Endothelial cell of umbilical vein (primary cell): ENCODE measurements around the gene COG2. TPM values are rescaled to one million over a fixed set of nuclear protein-coding genes. Genes with fewer than 3 reads are reported as not detected.

Experiments used
- BruUV-seq: library from RNA; stranded (reverse); fragments of 400-500 nt; replicated peaks from 2 replicates; lab custom pipeline; 2021; lab: Mats Ljungman, UMichigan
- CTCF ChIA-PET: fragments of 300-600, 350-600 bp; sonication (Branson Sonifier 250); formaldehyde crosslinking; loops from one replicate; lab custom pipeline; 2021; ENCODE audit warnings: antibody characterized with exemption, inconsistent platforms; lab: Charles Lee
- POLR2A ChIA-PET: fragments of 300-600, 350-600 bp; sonication (Branson Sonifier 250); formaldehyde crosslinking; loops from one replicate; lab custom pipeline; 2021; ENCODE audit warnings: antibody characterized with exemption, inconsistent platforms; lab: Charles Lee
- DNase-seq: peaks from one replicate; pipeline ENCODE4 v3.0.0-alpha.2; 2011; ENCODE audit warnings: low read depth, low spot score
- FAIRE-seq: peaks from 2 replicates; lab custom pipeline; 2011; peaks lifted over from hg19 to GRCh38; lab: Jason Lieb, UNC
- H2AFZ ChIP-seq: 2 replicates; pipeline ENCODE4 v1.6.0; 2012; ENCODE audit warnings: low read depth, low read length, control low read depth, inconsistent platforms
- H3K27ac ChIP-seq: 2 replicates; pipeline ENCODE4 v1.5.1; 2011; ENCODE audit warnings: low read depth, mild to moderate bottlenecking, control low read depth, low read length, moderate library complexity; ENCODE audit not compliant: insufficient read depth
- H3K27me3 ChIP-seq, 2 experiments: 2 replicates each; pipeline versions ENCODE4 v1.6.0 to v1.6.1; 2011; ENCODE audit warnings: low read length in 2 of 2, mixed read lengths in 1 of 2; ENCODE audit not compliant: control insufficient read depth in 2 of 2, insufficient read depth in 2 of 2
- H3K36me3 ChIP-seq, 2 experiments: 2 replicates in 1 of 2; 3 replicates in 1 of 2; pipeline ENCODE4 v1.5.1; 2011; ENCODE audit warnings: low read length in 2 of 2, mild to moderate bottlenecking in 1 of 2, moderate library complexity in 1 of 2; ENCODE audit not compliant: control insufficient read depth in 2 of 2, insufficient read depth in 2 of 2; ENCODE audit errors: extremely low read depth in 1 of 2
- H3K4me1 ChIP-seq: 3 replicates; pipeline ENCODE4 v1.5.1; 2011; ENCODE audit warnings: mild to moderate bottlenecking, low read length; ENCODE audit not compliant: control insufficient read depth, insufficient read depth; ENCODE audit errors: extremely low read depth
- H3K4me2 ChIP-seq: 2 replicates; pipeline ENCODE4 v1.6.1; 2011; ENCODE audit warnings: low read length, control low read depth, mixed read lengths; ENCODE audit not compliant: insufficient read depth
- H3K4me3 ChIP-seq, 3 experiments: fragments of 200-600 bp in 1 of 3; sonication (generic), shearing (Covaris generic) in 1 of 3; replicated peaks in 1 of 3; 2 replicates each; pipeline ENCODE4 v1.5.1; 2011 to 2016; ENCODE audit warnings: control low read depth in 3 of 3, low read length in 3 of 3, mild to moderate bottlenecking in 2 of 3, inconsistent platforms in 1 of 3, low read depth in 1 of 3, moderate library complexity in 1 of 3; ENCODE audit not compliant: insufficient read depth in 1 of 3
- H3K79me2 ChIP-seq: 2 replicates; pipeline ENCODE4 v1.6.0; 2012; ENCODE audit warnings: low read length, inconsistent platforms; ENCODE audit not compliant: control insufficient read depth, insufficient read depth
- H3K9ac ChIP-seq: replicated peaks from 2 replicates; pipeline ENCODE3; 2011; ENCODE audit warnings: low read length, control low read depth; ENCODE audit not compliant: insufficient read depth; ENCODE audit errors: extremely low read depth
- H3K9me1 ChIP-seq: replicated peaks from 3 replicates; pipeline ENCODE4 v1.6.0; 2011; ENCODE audit warnings: mild to moderate bottlenecking, low read length; ENCODE audit not compliant: control insufficient read depth, insufficient read depth; ENCODE audit errors: extremely low read depth
- H3K9me3 ChIP-seq: replicated peaks from 2 replicates; pipeline ENCODE4 v1.5.1; 2012; ENCODE audit warnings: low read length, inconsistent platforms; ENCODE audit not compliant: control insufficient read depth, insufficient read depth
- H4K20me1 ChIP-seq: replicated peaks from 2 replicates; pipeline ENCODE3; 2011; ENCODE audit warnings: mild to moderate bottlenecking, low read length; ENCODE audit not compliant: control insufficient read depth, insufficient read depth; ENCODE audit errors: extremely low read depth
- CTCF ChIP-seq, 2 donors: IDR thresholded peaks; 1 replicate in 1 of 2; 2 replicates in 1 of 2; pipeline ENCODE4 v1.5.1; 2011; ENCODE audit warnings: low read length in 2 of 2, mild to moderate bottlenecking in 2 of 2, moderate library complexity in 2 of 2, control low read depth in 1 of 2, inconsistent platforms in 1 of 2, low read depth in 1 of 2; ENCODE audit not compliant: insufficient read depth in 1 of 2; ENCODE audit errors: extremely low read depth in 1 of 2
- EZH2 ChIP-seq: IDR thresholded peaks from 2 replicates; pipeline ENCODE4 v1.6.1; 2012; ENCODE audit warnings: borderline replicate concordance, low read depth, mild to moderate bottlenecking, moderate library complexity, low read length, inconsistent platforms; ENCODE audit not compliant: severe bottlenecking
- FOS ChIP-seq: IDR thresholded peaks from 2 replicates; pipeline ENCODE4 v1.6.1; 2011; ENCODE audit warnings: mild to moderate bottlenecking, low read length, moderate library complexity, borderline replicate concordance; ENCODE audit not compliant: insufficient read depth
- GATA2 ChIP-seq: IDR thresholded peaks from 2 replicates; pipeline ENCODE4 v1.7.0; 2011; ENCODE audit warnings: low read depth, mild to moderate bottlenecking, moderate library complexity, mixed read lengths, low read length; ENCODE audit not compliant: insufficient read length, insufficient read depth
- JUN ChIP-seq: IDR thresholded peaks from 2 replicates; pipeline ENCODE4 v1.6.1; 2011; ENCODE audit warnings: borderline replicate concordance, low read depth; ENCODE audit not compliant: insufficient read length, insufficient read depth
- MAX ChIP-seq: IDR thresholded peaks from 2 replicates; pipeline ENCODE4 v1.6.1; 2011; ENCODE audit not compliant: insufficient read depth, insufficient read length
- MYC ChIP-seq: IDR thresholded peaks from one replicate; pipeline ENCODE4 v1.6.1; 2011; ENCODE audit warnings: mild to moderate bottlenecking, low read depth, low read length
- POLR2A ChIP-seq: IDR thresholded peaks from 2 replicates; pipeline ENCODE4 v1.6.1; 2012; ENCODE audit warnings: low read depth, mild to moderate bottlenecking, control low read depth, low read length
- POLR2AphosphoS5 ChIP-seq: IDR thresholded peaks from 2 replicates; pipeline ENCODE4 v1.6.1; 2012; ENCODE audit warnings: low read depth, mild to moderate bottlenecking, control low read depth, low read length, moderate library complexity; ENCODE audit not compliant: insufficient read depth
- dilution Hi-C: fragments of 300-500 bp; cut with MboI; formaldehyde crosslinking; loops from one replicate; pipeline ENCODE4 v1.15.0; 2019; ENCODE audit warnings: low sequenced_read_pairs; ENCODE audit not compliant: extremely low pct_ligation_motif_present
- intact Hi-C: fragments of 100-400 bp; cut with micrococcal nuclease; formaldehyde crosslinking; loops from one replicate; pipeline ENCODE4 v1.10.0; 2022
- polyA plus RNA-seq, 4 experiments: library from polyadenylated mRNA; depleted of rRNA in 3 of 4; stranded (reverse) in 3 of 4; unstranded in 1 of 4; fragments of >200 nt; gene quantifications; 2 replicates each; pipeline versions ENCODE4 v1.2.1 to v1.2.3, GENCODE V29; 2011 to 2012; ENCODE audit warnings: missing spikeins in 1 of 4
- total RNA-seq: library from RNA; stranded (reverse); gene quantifications from 2 replicates; pipeline ENCODE4 v1.2.3, GENCODE V29; 2021

COG2 gene
- total and polyA plus RNA-seq, 2 donors (not counting 3 experiments of a cell fraction or from before 2014, with no cell fraction given) = 7.6 to 24.2 TPM

- TF ChIP-seq POLR2A (no peak), FOS (no peak), MYC (no peak), MAX (no peak), CTCF (IDR thresholded peaks at IDR 0.05; ENCODE audit: extremely low read depth in 1 of 2, insufficient read depth in 1 of 2, low read depth in 1 of 2, low read length in 2 of 2) (no peak), GATA2 (no peak), JUN (no peak), EZH2 (no peak), POLR2AphosphoS5 (no peak)
- Histone ChIP-seq H3K27ac (no peak overlapping the region), H3K9me3 (no peaks in the 10 kb centered on the region), H3K9me1 (no peaks in the 10 kb centered on the region), H3K4me2 (no peak overlapping the region), H2AFZ (no peak overlapping the region), H3K79me2 (no peaks in the 10 kb centered on the region), H3K4me1 (no peaks in the 10 kb centered on the region), H4K20me1 (no peaks in the 10 kb centered on the region), H3K36me3 (no peaks in the 10 kb centered on the region), H3K4me3 (no peak overlapping the region), H3K9ac (no peak overlapping the region), H3K27me3 (no peaks in the 10 kb centered on the region)
- dilution Hi-C loops = no loop called here
- BruUV-seq = no TSS peak
- ChIA-PET POLR2A (no interaction called here), CTCF (no interaction called here)
- intact Hi-C loops = no loop called here
- no peak for FAIRE-seq
- DNase-seq = no peak
Measured at GRCh38 chr1:230614121-230614520, 28.2 kb upstream of the COG2 start.
